Measurements from ENCODE around the gene CNTN1. TPM values are rescaled to one million over a fixed set of nuclear protein-coding genes. Genes with fewer than 3 reads are reported as not detected.

The CNTN1 gene
- total RNA-seq, 4 donors from 2014 or later = 0.15 to 0.29 (median 0.22) TPM

- no peak for TF ChIP-seq CTCF (IDR thresholded peaks at IDR 0.05 in 4 of 5, conservative IDR thresholded peaks at IDR 0.05 in 1 of 5)
- no peak for TF ChIP-seq POLR2A (IDR thresholded peaks at IDR 0.05)
- no peak overlapping the region for H3K4me3 ChIP-seq
- intact Hi-C loops (cut with DNase I; ENCODE audit: low total_unique reads) = no loop called here
- no peaks in the 10 kb centered on the region for H3K4me1 ChIP-seq
- DNase-seq (no peak), ATAC-seq (no peak)
- H3K36me3 ChIP-seq = no peaks in the 10 kb centered on the region
- H3K27ac ChIP-seq = no peak overlapping the region
- no peaks in the 10 kb centered on the region for H3K9me3 ChIP-seq
- H3K27me3 ChIP-seq = no peaks in the 10 kb centered on the region
- in situ Hi-C loops (cut with MboI; ENCODE audit: low sequenced_read_pairs in 4 of 4) = no loop called here
These were observed 135.7 kb downstream of the CNTN1 start for GRCh38 chr12:40827683-40828592.

DNA sequence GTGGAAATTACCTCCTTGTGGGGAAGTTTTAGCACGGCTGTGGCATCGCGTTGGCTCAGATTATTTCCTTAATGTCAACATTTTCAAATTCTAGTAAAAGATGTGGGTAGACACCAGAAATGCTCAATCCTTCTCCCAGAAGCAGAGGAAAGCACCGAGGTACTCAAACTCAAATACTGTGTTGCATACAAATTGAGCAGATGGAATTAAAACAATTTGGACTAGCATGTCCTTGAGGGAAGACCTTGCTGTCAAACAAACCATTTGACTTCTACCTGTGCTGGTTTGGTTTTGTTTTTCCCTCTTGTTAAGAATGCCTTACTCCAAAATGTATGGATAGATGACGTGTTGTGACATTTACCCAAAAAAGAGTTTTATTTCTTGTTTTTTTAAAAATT, 136.4 kb downstream of the CNTN1 start:
- H3K27me3 ChIP-seq = no peaks in the 10 kb centered on the region
- H3K9me3 ChIP-seq = no peaks in the 10 kb centered on the region
- H3K4me1 ChIP-seq = no peaks in the 10 kb centered on the region
- no peak for DNase-seq
- in situ Hi-C loops (cut with MboI; ENCODE audit: low sequenced_read_pairs in 4 of 4) = no loop called here
- no peak for TF ChIP-seq POLR2A (IDR thresholded peaks at IDR 0.05)
- TF ChIP-seq CTCF (IDR thresholded peaks at IDR 0.05 in 4 of 5, conservative IDR thresholded peaks at IDR 0.05 in 1 of 5) = no peak
- ATAC-seq = no peak
- H3K36me3 ChIP-seq = no peaks in the 10 kb centered on the region
- H3K4me3 ChIP-seq = no peak overlapping the region
- intact Hi-C loops (cut with DNase I; ENCODE audit: low total_unique reads) = no loop called here
- no peak overlapping the region for H3K27ac ChIP-seq

- no peak for TF ChIP-seq CTCF (IDR thresholded peaks at IDR 0.05 in 4 of 5, conservative IDR thresholded peaks at IDR 0.05 in 1 of 5)
- TF ChIP-seq POLR2A (IDR thresholded peaks at IDR 0.05) = no peak
- no peak overlapping the region for H3K27ac ChIP-seq
- DNase-seq = no peak
- ATAC-seq = no peak
- no peaks in the 10 kb centered on the region for H3K36me3 ChIP-seq
- H3K4me1 ChIP-seq = no peaks in the 10 kb centered on the region
- no peaks in the 10 kb centered on the region for H3K27me3 ChIP-seq
- no peaks in the 10 kb centered on the region for H3K9me3 ChIP-seq
- in situ Hi-C loops (cut with MboI; ENCODE audit: low sequenced_read_pairs in 4 of 4) = no loop called here
- H3K4me3 ChIP-seq = no peak overlapping the region
- intact Hi-C loops (cut with DNase I; ENCODE audit: low total_unique reads) = no loop called here
These were observed 137.5 kb downstream of the CNTN1 start for GRCh38 chr12:40829738-40830144.

DNA sequence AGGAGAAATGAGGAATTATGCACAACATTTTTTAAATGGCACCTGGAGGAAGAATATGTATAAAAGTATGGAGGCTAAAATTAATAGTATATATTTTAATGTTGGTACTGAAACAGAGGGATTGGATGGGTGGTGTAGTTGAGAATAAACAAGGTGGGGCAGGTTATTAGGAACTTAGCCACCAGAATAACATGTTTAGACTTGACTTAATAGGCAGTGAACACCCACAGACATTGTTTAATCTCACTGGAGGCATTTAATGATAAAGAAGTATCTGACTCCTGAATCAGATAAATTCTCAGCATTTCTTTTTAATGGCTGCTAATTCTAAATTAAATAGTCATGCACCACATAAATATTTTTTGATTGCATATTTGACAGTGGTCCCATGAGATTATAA, 139.7 kb downstream of the CNTN1 start:
- Histone ChIP-seq H3K36me3 (no peaks in the 10 kb centered on the region), H3K4me1 (no peaks in the 10 kb centered on the region), H3K27me3 (no peaks in the 10 kb centered on the region), H3K4me3 (no peak overlapping the region), H3K9me3 (no peaks in the 10 kb centered on the region), H3K27ac (no peak overlapping the region)
- intact Hi-C loops (cut with DNase I; ENCODE audit: low total_unique reads) (no loop called here), in situ Hi-C loops (cut with MboI; ENCODE audit: low sequenced_read_pairs in 4 of 4) (no loop called here)
- TF ChIP-seq POLR2A (IDR thresholded peaks at IDR 0.05) (no peak), CTCF (IDR thresholded peaks at IDR 0.05 in 4 of 5, conservative IDR thresholded peaks at IDR 0.05 in 1 of 5) (no peak)
- DNase-seq (no peak), ATAC-seq (no peak)

Data from gastrocnemius medialis (tissue), 4 donors.